ENCODE results near the gene NIPAL1. TPM values are rescaled to one million over a fixed set of nuclear protein-coding genes. Genes with fewer than 3 reads are reported as not detected.
A peak's percentile ranks its signal among the peaks of the same experiment; 100 is the strongest.
"Not testable (repeated sequence)": the region's sequence is repeated elsewhere in the genome, so short reads cannot be mapped to it uniquely, and the experiment has no call there.

Gene NIPAL1
- polyA plus RNA-seq, 3 donors: 0.13 to 0.22 TPM; not detected in 1

GRCh38 chr4:48008021-48008596 is 8.5 kb upstream of the NIPAL1 start:
- H3K9me3 Mint-ChIP-seq: peaks cover 12 to 43% (median 28%) of the 10 kb centered on the region in 7 donors
- Histone ChIP-seq H3K9ac (ENCODE audit: insufficient read depth, low read length, poor library complexity, severe bottlenecking) (no peak overlapping the region), H3K9me3 (replicated peaks in 1 of 2; ENCODE audit: control insufficient read depth in 1 of 2, insufficient read depth in 1 of 2, low read length in 2 of 2) (peaks cover 21 to 33% of the 10 kb centered on the region in 2 donors), H3K4me3 (replicated peaks in 1 of 3; ENCODE audit: low read depth in 2 of 3, low read length in 3 of 3) (no peak overlapping the region), H3K27ac (ENCODE audit: low read depth in 1 of 2, low read length in 2 of 2) (no peak overlapping the region), H2AFZ (ENCODE audit: insufficient read depth, low read depth, low read length, poor library complexity, severe bottlenecking) (no peak overlapping the region), H3K27me3 (ENCODE audit: control insufficient read depth in 2 of 2, insufficient read depth in 2 of 2, low read length in 2 of 2) (no peaks in the 10 kb centered on the region), H3K36me3 (replicated peaks in 1 of 2; ENCODE audit: control insufficient read depth in 1 of 2, insufficient read depth in 2 of 2, low read length in 2 of 2) (no peaks in the 10 kb centered on the region), H3K4me1 (ENCODE audit: control insufficient read depth in 1 of 2, insufficient read depth in 2 of 2, low read length in 2 of 2) (no peaks in the 10 kb centered on the region), H3K79me2 (ENCODE audit: insufficient read depth, low read length) (no peaks in the 10 kb centered on the region), H4K20me1 (ENCODE audit: insufficient read depth, low read length) (no peaks in the 10 kb centered on the region), H3K4me2 (replicated peaks; ENCODE audit: extremely low read depth, low read length, poor library complexity, severe bottlenecking) (no peak overlapping the region)
- no peak overlapping the region for H3K27ac Mint-ChIP-seq
- peaks cover 7% of the 10 kb centered on the region for H3K4me1 Mint-ChIP-seq
- H3K4me3 Mint-ChIP-seq: no peak overlapping the region
- intact Hi-C loops (cut with micrococcal nuclease): no loop called here
- no peak for DNase-seq
- H3K27me3 Mint-ChIP-seq (ENCODE audit: low read depth in 3 of 3): peaks cover 0 to 8% (median 3%) of the 10 kb centered on the region in 3 donors
- peaks cover 2% of the 10 kb centered on the region in 2 donors for H3K36me3 Mint-ChIP-seq
- no peak for TF ChIP-seq CTCF (IDR thresholded peaks at IDR 0.05)

- intact Hi-C loops (cut with micrococcal nuclease); H3K4me2 ChIP-seq (replicated peaks; ENCODE audit: extremely low read depth, low read length, poor library complexity, severe bottlenecking); H3K36me3 Mint-ChIP-seq; H3K79me2 ChIP-seq (ENCODE audit: insufficient read depth, low read length); H3K36me3 ChIP-seq (replicated peaks in 1 of 2; ENCODE audit: control insufficient read depth in 1 of 2, insufficient read depth in 2 of 2, low read length in 2 of 2); H4K20me1 ChIP-seq (ENCODE audit: insufficient read depth, low read length); H3K9ac ChIP-seq (ENCODE audit: insufficient read depth, low read length, poor library complexity, severe bottlenecking); H3K4me3 Mint-ChIP-seq; H3K4me3 ChIP-seq (replicated peaks in 1 of 3; ENCODE audit: low read depth in 2 of 3, low read length in 3 of 3); H3K4me1 ChIP-seq (ENCODE audit: control insufficient read depth in 1 of 2, insufficient read depth in 2 of 2, low read length in 2 of 2); DNase-seq; H2AFZ ChIP-seq (ENCODE audit: insufficient read depth, low read depth, low read length, poor library complexity, severe bottlenecking); H3K27me3 ChIP-seq (ENCODE audit: control insufficient read depth in 2 of 2, insufficient read depth in 2 of 2, low read length in 2 of 2); H3K27ac ChIP-seq (ENCODE audit: low read depth in 1 of 2, low read length in 2 of 2): not testable (repeated sequence)
- Mint-ChIP-seq H3K27ac (peak overlapping the region in 1 of 7 donors; percentile 81), H3K9me3 (peaks cover 8 to 38% (median 22%) of the 10 kb centered on the region in 7 donors), H3K27me3 (ENCODE audit: low read depth in 3 of 3) (peaks cover 8 to 11% (median 10%) of the 10 kb centered on the region in 3 donors), H3K4me1 (peaks cover 13% of the 10 kb centered on the region)
- peaks cover 17 to 28% of the 10 kb centered on the region in 2 donors for H3K9me3 ChIP-seq (replicated peaks in 1 of 2; ENCODE audit: control insufficient read depth in 1 of 2, insufficient read depth in 1 of 2, low read length in 2 of 2)
- WGBS (ENCODE audit: insufficient coverage): 92% methylated on average over 2 of the region's 6 CpGs
Observed at GRCh38 chr4:48010906-48011305, 5.7 kb upstream of the NIPAL1 start.
